ENCODE measurements around the gene RAB4B.
"Not testable (repeated sequence)": the region's sequence is repeated elsewhere in the genome, so short reads cannot be mapped to it uniquely, and the experiment has no call there.

The RAB4B gene, protein sequence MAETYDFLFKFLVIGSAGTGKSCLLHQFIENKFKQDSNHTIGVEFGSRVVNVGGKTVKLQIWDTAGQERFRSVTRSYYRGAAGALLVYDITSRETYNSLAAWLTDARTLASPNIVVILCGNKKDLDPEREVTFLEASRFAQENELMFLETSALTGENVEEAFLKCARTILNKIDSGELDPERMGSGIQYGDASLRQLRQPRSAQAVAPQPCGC

DNA sequence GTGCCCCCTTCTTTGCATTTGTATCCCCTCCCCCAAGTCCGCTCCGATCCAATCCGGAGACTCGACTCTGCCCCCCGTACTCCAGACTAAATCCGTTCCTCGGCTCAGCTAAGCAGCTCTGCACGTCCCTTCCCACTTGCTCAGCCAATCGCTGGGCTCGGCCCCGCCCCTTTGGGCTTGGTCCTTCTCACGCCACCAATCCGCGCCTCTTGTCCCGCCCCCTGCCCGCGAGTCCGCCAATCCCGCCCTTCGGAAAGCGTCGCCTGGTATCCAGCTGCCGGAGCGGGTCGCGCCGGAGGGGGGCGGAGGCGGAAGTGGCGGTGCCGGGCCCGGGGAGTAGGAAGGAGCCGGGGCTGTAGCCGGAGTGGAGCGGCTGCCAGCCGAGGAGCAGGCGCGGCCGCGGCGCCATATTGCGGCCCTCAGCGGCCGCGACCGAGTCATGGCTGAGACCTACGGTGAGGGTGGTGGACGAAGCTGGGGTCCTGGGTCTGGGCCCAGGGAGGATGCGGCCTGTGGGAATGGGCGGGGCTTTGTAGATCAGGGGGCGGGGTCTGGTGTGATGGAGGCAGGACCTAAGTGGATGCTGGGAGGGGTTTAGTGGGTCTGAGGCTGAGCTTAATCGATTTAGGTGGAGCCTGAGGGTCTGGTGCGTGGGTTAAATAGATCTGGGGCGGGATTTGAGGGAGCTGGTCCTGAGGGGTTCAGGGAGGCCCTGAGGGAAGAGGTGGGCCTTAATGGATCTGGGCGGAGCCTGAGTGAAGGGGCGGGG lies at the start of gene RAB4B:
Gene RAB4B, plus strand, starts transcription at position 311 of the 769 bp plus-strand sequence. Its CDS starts 129 bp downstream, at position 440.
- peak; percentile 100 for DNase-seq

DNA sequence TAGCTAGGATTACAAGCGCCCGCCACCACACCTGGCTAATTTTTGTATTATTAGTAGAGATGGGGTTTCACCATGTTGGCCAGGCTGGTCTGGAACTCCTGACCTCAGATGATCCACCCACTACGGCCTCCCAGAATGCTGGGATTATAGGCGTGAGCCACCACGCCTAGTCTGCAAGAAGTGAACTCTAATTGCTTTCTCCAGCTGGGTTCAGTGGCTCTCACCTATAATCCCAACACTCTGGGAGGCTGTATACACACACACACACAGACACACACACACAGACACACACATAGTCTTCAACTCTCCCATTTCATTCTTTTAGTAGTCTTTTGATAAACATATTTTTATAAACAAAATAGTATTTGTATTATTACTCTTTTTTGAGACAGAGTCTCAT lies 48.0 kb upstream of the RAB4B start:
- DNase-seq: not testable (repeated sequence)

DNA sequence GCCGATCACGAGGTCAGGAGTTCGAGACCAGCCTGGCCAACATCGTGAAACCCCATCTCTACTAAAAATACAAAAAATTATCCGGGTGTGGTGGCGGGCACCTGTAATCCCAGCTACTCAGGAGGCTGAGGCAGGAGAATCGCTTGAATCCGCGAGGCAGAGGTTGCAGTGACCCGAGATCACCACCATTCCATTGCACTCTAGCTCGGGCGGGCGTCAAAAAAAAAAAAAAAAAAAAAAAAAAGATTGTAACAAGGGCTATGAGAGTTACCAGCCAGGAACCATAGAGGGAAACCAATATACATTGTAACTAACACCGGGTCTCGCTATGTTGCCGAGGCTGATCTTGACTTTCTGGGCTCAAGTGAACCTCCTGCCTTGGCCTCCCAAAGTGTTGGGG lies 45.7 kb upstream of the RAB4B start:
- DNase-seq: not testable (repeated sequence)

DNA sequence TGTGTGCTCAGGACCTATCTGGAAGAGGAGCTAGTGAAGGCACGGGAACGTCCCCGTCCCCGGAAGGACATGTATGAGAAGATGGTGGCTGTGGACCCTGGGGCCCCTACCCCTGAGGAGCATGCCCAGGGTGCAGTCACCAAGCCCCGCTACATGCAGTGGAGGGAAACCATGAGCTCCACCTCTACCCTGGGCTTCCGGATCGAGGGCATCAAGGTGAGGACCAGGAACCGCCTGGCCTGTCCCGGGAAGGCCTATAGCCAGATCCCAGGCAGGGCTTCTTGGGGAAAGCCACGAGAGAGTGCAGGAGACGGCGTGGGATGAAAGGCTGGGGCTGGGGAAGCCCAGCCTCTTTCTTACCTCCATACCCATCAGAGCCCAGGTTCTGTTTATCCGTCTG lies 44.9 kb upstream of the RAB4B start:
- no peak for DNase-seq

DNA sequence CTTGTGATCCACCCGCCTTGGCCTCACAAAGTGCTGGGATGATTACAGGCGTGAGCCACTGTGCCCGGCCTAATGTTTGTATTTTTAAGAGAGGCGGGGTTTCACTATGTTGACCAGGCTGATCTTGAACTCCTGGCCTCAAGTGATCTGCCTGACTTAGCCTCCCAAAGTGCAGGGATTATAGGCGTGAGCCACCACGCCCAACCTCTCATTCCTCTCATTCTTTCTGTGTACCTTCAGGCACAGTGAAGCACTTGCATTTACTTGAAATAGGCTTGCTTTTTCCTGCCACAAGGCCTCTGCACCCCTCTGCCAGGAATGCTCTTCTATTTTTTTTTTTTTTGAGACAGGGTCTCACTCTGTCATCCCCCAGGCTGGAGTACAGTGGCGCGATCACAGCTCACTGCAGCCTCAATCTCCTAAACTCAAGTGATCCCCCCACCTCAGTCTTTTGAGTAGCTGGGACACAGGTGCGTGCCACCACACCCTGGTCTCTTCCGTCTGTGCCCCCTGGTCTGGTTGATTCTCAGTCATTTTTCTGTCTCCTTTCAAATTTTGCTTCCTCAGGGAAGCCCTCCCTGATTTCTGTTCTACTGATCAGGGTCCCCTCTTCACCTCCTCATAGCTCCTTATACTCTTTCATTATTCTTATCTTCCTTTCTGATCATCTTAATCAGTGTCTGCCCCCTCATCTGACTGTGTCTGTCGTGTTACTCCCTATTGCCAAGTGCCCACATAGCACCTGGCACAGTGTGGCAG lies 42.9 kb upstream of the RAB4B start:
- no peak for DNase-seq

DNA sequence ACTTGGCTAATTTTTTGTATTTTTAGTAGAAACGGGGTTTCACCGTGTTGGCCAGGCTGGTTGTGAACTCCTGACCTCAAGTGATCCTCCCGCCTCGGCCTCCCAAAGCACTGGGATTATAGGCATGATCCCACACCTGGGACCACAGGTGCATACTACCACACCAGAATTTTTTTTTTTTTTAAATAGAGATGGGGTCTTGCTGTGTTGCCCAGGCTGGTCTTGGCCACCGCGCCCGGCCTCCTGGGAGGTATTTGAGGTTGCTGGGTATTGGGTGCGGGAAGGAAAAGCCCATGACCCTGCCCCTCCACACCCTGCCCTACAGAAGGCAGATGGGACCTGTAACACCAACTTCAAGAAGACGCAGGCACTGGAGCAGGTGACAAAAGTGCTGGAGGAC lies 41.4 kb upstream of the RAB4B start:
- DNase-seq: no peak

DNA sequence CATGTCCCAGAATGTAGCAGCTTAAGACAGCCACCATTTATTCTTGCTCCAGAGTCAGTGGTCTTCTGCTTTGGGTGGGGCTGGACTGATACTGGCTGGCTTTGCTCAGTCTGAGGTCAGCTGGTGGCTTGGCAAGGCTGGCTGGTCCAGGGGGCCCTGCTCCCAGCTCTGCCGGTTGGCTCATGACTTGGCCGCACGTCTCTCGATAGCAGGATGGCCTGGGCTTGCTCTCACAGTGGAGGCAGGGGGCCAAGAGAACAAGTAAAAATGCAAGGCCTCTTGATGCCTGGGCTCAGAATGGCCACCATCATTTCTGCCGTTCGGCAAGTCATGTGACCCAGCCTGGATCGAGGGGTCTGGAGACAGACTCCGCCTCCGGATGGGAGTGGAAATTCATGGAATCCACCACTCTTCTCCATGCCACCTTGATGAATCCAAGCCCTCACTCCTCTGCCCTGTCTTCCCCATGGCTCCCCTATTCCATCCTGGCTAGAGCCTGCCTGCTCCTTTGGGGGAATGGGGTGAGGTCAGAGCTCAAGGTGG lies 40.9 kb upstream of the RAB4B start:
- DNase-seq: no peak

DNA sequence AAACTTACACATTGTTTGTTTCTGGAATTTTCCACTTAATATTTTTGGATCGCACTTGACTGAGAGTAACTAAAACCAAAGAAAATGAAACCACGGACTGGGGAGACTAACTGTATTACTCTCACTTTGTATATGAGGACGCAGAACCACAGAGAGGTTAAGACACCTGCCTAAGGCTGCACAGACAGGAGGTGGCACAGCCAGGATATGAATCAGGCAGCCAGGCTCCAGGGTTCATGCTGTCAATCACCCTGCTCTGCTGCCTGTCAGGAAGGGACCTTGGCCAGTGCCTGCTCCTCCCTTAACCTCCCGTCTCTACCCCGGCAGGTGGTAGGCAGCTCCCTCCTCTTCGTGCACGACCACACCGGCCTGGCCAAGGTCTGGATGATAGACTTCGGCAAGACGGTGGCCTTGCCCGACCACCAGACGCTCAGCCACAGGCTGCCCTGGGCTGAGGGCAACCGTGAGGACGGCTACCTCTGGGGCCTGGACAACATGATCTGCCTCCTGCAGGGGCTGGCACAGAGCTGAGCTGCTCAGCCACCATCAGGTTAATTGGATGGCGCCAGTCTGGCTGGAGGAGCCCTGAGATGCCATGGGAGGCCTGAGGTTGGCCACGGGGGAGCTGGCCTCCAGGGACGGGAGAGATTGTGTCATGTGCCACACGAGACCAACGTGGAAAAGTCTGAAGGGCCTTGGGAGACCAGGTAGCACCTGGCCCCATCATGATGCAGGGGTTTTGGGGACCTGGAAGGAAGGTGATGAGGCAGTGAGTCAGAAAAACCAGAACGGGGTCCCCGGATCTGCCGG lies 38.8 kb upstream of the RAB4B start:
- no peak for DNase-seq

DNA sequence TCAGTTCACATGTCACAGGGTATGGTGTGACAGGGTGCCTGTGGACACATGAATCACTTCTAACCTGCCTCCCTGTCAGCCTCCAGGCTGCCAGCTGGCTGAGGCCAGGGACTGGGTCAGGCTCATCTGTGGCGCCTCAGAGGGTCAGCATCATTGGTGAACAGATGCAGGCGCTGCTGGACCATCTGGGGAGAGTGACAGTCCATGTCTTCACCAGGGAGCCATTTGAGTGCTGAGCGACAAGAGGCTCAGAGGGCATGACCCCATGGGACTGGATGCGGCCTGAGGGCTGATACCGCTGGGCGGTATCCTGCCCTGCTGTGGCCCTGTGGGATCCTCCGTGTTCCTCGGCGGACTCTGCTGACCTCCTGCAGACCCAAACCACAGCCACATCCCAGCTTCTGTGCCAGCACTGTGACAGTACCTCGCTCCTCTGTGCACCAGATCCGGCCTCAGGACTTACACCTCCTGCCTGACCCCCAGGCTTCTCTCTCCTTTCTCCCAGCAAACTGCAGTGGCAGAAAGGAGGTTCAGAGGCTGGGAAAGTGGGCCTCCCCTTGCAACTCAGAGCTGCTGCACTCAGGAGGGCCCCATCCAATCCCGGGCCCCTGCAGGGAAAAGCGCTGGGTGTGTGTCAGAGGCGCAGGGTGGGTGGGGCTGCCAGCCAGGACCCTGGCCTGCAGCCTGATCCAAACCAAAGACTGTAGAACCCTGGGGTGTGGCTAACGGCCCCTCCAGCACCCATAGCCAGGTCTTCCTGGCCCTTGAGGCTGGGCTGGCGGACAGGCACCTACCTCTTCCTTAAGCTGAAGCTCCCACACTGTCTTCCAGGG lies 38.0 kb upstream of the RAB4B start:
- DNase-seq: no peak

DNA sequence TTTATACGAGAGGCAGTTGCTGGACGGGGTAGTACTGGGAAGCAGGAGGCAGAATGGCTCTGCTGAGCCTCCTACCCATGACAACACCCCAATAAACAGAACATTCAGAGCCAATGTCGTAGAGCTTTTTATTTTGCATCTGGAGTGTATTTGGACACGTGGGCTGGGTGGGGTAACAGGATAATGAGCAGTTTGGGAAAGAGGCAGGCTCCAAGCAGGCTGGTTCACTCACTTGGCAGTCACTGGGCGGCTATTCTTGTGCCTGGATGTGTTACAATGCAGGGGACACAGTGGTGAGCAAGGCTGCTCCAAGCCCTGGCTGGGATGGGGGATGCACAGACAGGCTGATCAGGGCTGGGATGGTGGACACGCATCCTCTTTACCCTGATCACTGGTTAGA lies 37.3 kb upstream of the RAB4B start:
- no peak for DNase-seq

DNA sequence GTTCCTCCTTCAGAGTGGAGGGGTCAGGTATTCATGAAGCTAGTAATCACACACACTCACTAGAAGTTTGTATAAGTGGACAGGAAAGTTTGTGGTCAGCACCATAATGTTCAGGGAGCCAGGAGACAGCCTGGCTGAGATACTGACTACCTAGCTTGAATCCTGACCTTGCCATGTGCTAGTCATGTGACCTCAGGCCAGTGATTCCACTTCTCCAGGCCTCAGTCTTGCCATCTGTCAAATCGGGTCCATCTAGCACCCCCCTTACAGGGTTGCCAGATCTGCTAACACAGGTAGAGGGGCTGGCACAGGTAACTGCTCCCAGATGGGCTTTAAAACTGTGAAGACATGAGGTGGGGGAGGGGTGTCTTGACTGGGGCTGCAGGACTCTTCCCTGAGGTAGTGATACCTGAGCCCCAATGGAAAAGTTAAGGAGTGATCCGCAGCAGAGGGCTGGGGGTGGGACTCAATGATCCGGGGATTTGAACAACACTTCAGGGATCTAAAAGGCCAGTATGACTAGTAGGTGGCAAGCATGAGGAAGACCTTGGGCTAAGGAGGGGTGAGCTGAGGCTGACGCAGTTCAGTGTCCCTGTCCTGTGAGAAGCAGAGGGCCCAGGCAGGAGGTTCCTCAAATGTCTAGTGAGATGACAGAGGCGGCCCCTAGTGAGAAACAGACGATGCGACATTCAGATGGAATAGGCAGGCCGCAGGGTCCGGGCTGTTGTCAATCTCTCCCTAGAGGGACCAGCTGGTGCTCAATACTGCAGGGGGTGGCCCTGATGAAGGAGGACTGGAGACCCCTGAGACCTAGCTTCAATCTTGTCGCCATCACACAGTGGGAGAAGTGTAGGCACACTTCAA lies 36.3 kb upstream of the RAB4B start:
- peak; percentile 35 for DNase-seq

DNA sequence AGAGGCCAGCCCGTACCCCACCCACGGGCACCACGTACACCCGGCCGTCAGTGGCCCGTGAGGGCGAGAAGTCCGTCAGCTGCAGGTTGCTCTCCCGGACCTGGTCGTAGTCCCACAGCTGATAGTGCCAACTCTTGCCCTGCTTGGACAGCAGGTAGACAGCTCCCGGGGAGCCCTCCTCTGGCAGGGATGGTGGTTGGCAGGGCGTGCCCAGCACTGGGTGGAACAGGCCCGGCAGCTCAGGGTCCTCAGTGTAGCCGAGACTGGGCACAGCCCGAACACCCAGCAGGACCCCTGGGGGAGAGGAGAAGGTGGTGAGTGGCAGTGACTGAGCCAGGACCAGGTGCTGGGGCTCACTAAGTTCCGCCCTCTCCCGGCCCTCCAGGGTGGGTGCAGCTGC lies 35.6 kb upstream of the RAB4B start:
- no peak for DNase-seq

DNA sequence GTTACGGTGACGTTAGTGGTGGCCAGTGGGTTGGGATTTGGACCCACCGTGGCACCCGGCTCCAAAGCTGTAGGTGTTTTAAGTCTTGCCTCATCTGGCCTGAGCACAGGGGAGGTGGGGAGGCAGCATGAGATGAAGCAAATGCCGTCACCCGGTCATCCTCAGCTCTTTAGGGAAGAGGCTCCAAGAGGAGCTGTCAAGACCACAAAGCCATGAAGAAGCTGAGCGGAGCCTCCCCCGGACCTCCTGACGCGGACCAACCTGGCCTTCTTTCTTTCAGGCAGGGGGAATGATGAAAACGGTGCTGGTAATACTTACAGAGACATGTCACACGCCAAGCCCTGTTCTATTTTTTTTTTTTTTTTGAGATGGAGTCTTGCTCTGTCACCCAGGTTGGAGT lies 35.2 kb upstream of the RAB4B start:
- DNase-seq: no peak

DNA sequence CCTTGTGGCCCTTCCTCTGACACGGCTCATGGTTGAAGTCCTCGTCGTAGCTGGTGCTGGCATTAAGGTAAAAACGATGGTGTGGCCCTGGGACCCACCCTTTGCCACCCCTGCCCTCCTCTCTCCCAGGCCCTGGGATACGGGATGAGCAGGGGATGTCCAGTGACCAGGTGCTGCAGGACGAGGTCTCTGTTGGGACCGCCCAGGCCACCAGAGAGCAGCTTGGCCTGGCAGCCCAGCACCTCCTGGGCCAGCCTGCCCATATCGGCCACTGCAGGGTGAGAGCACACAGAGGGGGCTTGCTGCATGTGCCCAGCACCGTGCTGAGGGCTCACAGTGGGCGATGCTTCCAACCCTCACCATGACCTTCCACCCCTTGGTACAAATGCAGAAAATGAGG lies 34.1 kb upstream of the RAB4B start:
- DNase-seq: no peak

DNA sequence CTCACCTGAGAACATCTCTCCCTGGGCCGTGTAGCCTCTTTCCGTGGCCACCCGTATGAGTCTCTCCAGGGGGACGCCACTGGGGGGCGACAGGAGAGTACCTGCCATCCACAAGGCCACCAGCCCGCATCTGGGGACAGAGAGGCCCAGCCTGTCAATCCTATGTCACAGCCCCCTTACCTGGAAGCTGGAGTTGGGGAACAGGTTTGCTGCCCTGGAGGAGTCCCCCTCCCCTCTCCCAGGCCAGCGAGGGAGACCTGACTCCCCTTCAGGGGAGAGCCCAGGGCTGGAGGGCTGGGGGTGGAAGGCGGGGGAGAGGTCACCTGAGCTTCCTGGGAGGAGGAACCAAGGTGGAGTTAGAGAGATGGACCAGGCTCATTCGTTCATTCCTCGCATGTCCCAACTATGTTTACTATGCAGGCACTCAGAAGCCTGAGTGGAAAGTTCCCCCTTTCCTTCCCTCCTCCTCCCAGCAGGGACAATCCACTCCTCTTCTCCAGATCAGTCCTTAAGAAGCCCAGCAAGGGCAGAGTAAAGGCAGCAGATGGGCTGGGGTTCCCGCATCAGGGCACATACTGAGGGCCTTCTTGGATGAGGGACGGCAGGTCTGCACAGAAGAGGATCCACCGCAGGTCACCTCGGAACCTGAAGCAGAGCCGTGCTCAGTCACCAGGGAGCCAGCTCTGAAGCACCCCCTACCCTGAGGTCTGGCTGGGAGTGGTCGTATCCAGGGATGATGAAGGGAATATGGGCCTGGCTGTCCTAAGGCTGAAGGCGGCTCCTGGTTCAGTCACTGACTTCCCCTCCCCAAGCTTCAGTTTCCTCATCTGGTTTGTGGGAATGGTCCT lies 33.3 kb upstream of the RAB4B start:
- no peak for DNase-seq

DNA sequence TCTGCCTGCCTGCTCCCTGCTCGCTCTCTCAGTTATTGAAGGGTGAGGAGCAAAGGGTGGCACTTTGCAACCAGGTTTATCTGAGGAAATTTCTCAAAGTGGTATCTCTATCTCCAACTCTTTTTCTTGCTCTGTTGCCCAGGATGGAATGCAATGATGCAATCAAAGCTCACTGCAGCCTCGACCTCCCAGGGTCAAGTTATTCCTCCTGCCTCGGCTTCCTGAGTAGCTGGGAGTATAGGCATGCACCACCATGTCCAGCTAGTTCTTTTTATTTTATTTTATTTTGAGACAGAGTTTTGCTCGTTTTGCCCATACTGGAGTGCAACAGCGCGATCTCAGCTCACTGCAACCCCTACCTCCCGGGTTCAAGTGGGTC lies 32.7 kb upstream of the RAB4B start:
- DNase-seq: no peak

DNA sequence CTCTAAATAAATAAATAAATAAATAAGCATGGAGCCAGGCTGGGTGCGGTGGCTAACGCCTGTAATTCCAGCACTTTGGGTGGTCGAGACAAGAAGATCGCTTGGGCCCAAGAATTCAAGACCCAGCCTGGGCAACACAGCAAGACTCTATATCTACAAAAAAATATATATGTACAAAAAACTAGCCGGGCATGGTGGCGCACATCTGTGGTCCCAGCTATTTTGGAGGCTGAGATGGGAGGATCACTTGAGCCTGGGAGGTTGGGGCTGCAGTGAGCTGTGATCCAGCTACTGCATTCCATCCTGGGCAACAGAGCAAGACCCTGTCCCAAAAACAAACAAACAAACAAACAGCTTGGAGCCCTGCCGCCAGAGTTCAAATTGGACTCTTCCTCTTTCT lies 30.5 kb upstream of the RAB4B start:
- DNase-seq: no peak

DNA sequence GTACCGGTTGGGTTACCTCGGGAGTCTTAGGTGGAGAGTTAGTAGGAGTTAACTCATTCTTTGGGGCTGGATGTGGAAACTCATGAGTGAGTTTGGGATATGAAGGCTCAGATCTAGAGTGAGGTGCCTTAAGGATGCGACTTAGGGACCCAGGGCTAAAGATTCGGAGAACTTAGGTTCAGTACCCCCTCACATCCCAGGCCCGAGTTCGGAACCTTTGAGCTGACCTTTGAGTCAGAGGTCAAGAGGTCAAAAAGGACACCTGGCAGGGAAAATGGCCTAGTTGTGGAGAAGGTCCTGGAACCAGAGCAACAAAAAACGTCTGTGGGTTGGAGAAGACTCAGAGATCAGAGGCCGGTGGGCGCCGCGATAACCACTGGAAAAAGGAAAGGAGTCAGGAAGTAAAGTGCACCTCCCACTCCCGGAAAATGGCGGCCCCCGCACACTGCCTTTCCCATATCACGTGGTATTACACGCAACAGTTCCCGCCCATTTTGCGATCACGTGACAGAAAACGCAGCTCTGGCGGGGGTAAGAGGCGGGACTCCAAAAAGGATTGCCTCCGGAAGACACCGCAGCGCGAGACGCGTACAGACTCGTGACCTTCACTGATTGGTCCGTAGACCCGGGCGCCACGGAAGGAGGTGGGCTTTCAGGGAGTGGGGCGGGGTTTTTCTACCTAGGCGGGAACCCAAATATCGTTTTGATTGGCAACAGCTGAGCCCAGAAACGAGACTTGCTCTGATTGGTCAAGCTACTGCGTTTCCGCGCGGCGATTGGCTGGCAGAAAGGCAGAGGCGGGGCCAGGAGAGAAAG lies 27.8 kb upstream of the RAB4B start, which contains the start of gene ACTMAP:
Gene ACTMAP, minus strand, starts transcription at position 420 of the 816 bp plus-strand sequence. CDS start 674 bp downstream, outside the sequence.
- peak; percentile 100 for DNase-seq

Measured in suppressor macrophage treated with lipopolysaccharide for 4 hours (primary cell).